GM12801 (cell line): ENCODE data around the gene NOC2L.

Experiments used
- TF ChIP-seq, protein P1 (sequence below): IDR thresholded peaks from one replicate; pipeline ENCODE4 v1.5.1; 2011; ENCODE audit warnings: control low read depth; ENCODE audit not compliant: insufficient read length; ENCODE audit errors: extremely low read depth

Gene NOC2L

GRCh38 chr1:947958-948357, 11.1 kb downstream of the NOC2L start:
- TF ChIP-seq, protein P1, sequence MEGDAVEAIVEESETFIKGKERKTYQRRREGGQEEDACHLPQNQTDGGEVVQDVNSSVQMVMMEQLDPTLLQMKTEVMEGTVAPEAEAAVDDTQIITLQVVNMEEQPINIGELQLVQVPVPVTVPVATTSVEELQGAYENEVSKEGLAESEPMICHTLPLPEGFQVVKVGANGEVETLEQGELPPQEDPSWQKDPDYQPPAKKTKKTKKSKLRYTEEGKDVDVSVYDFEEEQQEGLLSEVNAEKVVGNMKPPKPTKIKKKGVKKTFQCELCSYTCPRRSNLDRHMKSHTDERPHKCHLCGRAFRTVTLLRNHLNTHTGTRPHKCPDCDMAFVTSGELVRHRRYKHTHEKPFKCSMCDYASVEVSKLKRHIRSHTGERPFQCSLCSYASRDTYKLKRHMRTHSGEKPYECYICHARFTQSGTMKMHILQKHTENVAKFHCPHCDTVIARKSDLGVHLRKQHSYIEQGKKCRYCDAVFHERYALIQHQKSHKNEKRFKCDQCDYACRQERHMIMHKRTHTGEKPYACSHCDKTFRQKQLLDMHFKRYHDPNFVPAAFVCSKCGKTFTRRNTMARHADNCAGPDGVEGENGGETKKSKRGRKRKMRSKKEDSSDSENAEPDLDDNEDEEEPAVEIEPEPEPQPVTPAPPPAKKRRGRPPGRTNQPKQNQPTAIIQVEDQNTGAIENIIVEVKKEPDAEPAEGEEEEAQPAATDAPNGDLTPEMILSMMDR = no peak

GRCh38 chr1:945688-946556, 13.1 kb downstream of the NOC2L start:
- TF ChIP-seq, protein P1 = no peak

DNA sequence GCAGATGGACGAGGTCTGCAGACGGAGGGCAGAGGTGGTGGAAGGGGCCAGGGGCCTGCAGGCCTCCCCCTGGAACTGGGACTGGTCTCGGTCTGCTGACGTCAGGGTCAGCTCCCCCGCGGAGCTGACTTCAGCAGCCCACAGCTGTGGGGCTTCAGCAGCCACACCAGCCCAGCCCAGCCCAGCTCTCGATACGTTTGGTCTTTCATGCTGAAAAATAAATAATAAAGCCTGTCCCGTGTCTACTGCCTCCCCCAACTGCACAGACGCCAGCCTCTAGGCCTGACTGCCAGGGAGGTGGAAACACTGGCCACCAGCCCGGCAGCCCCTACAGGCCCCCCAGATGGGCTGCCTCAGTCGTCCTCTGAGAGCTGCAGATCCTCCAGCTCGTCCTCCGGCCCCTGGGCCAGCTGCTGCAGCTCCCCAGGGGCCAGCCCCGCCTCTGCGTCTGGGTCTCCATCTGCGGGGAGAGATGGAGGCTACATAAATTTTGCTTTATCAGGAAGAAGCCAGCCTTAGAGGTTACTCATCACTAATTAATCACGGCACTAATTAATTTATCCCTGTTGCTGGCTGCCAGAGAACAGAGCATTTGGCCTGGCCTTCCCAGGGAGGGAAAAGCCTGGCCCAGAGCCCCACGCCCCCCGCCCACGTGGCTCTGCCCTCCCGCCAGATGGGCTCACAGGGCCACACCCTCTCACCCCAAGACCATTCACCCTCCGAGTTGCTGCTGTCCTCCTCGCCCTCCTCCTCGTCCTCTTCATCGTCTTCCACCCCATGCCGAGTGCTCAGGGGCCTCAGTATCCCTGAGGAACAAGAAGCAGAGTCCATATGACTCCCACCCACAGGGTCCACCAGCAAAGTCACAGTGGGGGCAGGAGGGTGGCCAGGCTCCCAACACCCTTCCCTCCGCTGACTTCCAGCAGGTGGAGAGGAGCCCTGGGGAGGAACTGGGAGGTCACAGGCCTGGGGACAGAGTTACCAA, 14.4 kb downstream of the NOC2L start:
- TF ChIP-seq, protein P1 = no peak

DNA sequence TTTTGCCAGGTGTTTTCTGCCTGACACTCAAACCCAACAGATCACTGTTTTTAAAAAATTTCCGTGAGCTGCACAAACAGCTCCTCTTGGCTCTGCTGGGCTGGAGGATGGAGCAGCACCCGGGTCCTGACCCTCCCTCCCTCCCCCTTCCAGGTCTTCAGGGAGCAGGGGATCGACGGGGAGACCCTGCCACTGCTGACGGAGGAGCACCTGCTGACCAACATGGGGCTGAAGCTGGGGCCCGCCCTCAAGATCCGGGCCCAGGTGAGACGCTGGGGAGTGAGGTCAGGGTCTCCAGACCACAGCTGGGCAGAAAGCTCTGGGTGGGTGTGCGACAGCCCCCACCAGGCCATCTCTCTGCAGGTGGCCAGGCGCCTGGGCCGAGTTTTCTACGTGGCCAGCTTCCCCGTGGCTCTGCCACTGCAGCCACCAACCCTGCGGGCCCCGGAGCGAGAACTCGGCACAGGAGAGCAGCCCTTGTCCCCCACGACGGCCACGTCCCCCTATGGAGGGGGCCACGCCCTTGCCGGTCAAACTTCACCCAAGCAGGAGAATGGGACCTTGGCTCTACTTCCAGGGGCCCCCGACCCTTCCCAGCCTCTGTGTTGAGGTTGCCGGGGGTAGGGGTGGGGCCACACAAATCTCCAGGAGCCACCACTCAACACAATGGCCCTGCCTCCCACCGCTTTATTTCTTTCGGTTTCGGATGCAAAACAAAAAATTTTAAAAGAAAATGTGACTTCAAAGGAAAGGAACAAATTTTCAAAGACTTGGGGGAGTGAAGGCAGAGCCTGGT, 15.3 kb downstream of the NOC2L start:
- TF ChIP-seq, protein P1 = no peak

- TF ChIP-seq, protein P1 = no peak
These were observed 16.1 kb downstream of the NOC2L start for GRCh38 chr1:942864-943533.

DNA sequence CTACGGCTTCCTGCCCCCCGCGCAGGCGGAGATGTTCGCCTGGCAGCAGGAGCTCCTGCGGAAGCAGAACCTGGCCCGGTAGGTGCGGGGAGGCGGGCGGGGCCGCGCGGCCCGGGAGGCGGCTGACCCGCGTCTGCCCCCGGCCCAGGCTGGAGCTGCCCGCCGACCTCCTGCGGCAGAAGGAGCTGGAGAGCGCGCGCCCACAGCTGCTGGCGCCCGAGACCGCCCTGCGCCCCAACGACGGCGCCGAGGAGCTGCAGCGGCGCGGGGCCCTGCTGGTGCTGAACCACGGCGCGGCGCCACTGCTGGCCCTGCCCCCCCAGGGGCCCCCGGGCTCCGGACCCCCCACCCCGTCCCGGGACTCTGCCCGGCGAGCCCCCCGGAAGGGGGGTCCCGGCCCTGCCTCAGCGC, 16.6 kb downstream of the NOC2L start:
- TF ChIP-seq, protein P1 = no peak
